WTC11 (cell line): ENCODE results near the gene HRC. TPM values are rescaled to one million over a fixed set of nuclear protein-coding genes. Genes with fewer than 3 reads are reported as not detected.

Experiments
- ATAC-seq: fragments of 200-7000 bp; cut with Tn5 transposase; 2 replicates; pipeline ENCODE4 v1.10.0; 2021; ENCODE audit warnings: mild to moderate bottlenecking, moderate library complexity
- CTCF ChIA-PET: fragments of 300-600 bp; sonication (Branson Sonifier 250); formaldehyde crosslinking; loops from one replicate; lab custom pipeline; 2021; ENCODE audit warnings: antibody characterized with exemption; lab: Charles Lee
- POLR2A ChIA-PET: fragments of 350-600 bp; sonication (Branson Sonifier 250); formaldehyde crosslinking; loops from one replicate; lab custom pipeline; 2021; ENCODE audit warnings: antibody characterized with exemption; lab: Charles Lee
- DNase-seq: peaks from one replicate; pipeline ENCODE4 v3.0.0; 2021; ENCODE audit warnings: low spot score
- H3K27ac Mint-ChIP-seq: 2 replicates; pipeline ENCODE4 v1.8.0; 2021; ENCODE audit warnings: mixed read lengths
- H3K27me3 Mint-ChIP-seq: 2 replicates; pipeline ENCODE4 v1.8.0; 2021; ENCODE audit warnings: low read depth, mild to moderate bottlenecking, moderate library complexity, mixed read lengths
- H3K36me3 Mint-ChIP-seq: 2 replicates; pipeline ENCODE4 v1.8.0; 2021; ENCODE audit warnings: mixed read lengths
- H3K4me1 Mint-ChIP-seq: 2 replicates; pipeline ENCODE4 v1.8.0; 2022; ENCODE audit warnings: mixed read lengths
- H3K4me3 Mint-ChIP-seq: 2 replicates; pipeline ENCODE4 v1.8.0; 2021; ENCODE audit warnings: mild to moderate bottlenecking, moderate library complexity, mixed read lengths
- H3K9me3 Mint-ChIP-seq: 2 replicates; pipeline ENCODE4 v1.8.0; 2021; ENCODE audit warnings: mixed read lengths
- CREM ChIP-seq: sonication (generic); formaldehyde crosslinking; IDR thresholded peaks from 2 replicates; pipeline ENCODE4 v1.8.1; 2022; ENCODE audit warnings: mild to moderate bottlenecking, missing genetic modification reagents, moderate library complexity
- ELF4 ChIP-seq: sonication (generic); formaldehyde crosslinking; IDR thresholded peaks from 2 replicates; pipeline ENCODE4 v1.8.1; 2022; ENCODE audit warnings: low read depth, mild to moderate bottlenecking, moderate library complexity, missing genetic modification reagents
- FOXP1 ChIP-seq: sonication (generic); formaldehyde crosslinking; IDR thresholded peaks from 2 replicates; pipeline ENCODE4 v1.8.0; 2022; ENCODE audit warnings: missing genetic modification reagents, mild to moderate bottlenecking, moderate library complexity, borderline replicate concordance
- GTF2I ChIP-seq: fragments of 250-450 bp; sonication (Bioruptor Pico); conservative IDR thresholded peaks from 2 replicates; pipeline ENCODE4 v1.4.0; 2021; ENCODE audit warnings: mild to moderate bottlenecking
- HMGA2 ChIP-seq: fragments of 250-450 bp; sonication (Bioruptor Pico); IDR thresholded peaks from 2 replicates; pipeline ENCODE4 v1.4.0; 2021; ENCODE audit warnings: mild to moderate bottlenecking, moderate library complexity
- JAZF1 ChIP-seq: fragments of 250-450 bp; sonication (Bioruptor Pico); IDR thresholded peaks from 2 replicates; pipeline ENCODE4 v1.9.0; 2021; ENCODE audit warnings: moderate library complexity, mild to moderate bottlenecking, inconsistent platforms
- KAT7 ChIP-seq: sonication (generic); formaldehyde crosslinking; IDR thresholded peaks from 2 replicates; pipeline ENCODE4 v1.8.1; 2023; ENCODE audit warnings: missing genetic modification reagents, mild to moderate bottlenecking, borderline replicate concordance
- MLX ChIP-seq: sonication (generic); formaldehyde crosslinking; IDR thresholded peaks from 2 replicates; pipeline ENCODE4 v1.8.1; 2023; ENCODE audit warnings: mild to moderate bottlenecking, missing genetic modification reagents, moderate library complexity
- MYBL2 ChIP-seq: sonication (generic); formaldehyde crosslinking; IDR thresholded peaks from 2 replicates; pipeline ENCODE4 v1.8.1; 2023; ENCODE audit warnings: mild to moderate bottlenecking, moderate library complexity, missing genetic modification reagents
- OVOL2 ChIP-seq: fragments of 250-450 bp; sonication (Bioruptor Pico); IDR thresholded peaks from 2 replicates; pipeline ENCODE4 v1.9.0; 2021; ENCODE audit warnings: mild to moderate bottlenecking, borderline replicate concordance
- SMAD3 ChIP-seq: sonication (generic); formaldehyde crosslinking; IDR thresholded peaks from 2 replicates; pipeline ENCODE4 v1.8.0; 2022; ENCODE audit warnings: missing genetic modification reagents, mild to moderate bottlenecking, borderline replicate concordance
- TEAD4 ChIP-seq: sonication (generic); formaldehyde crosslinking; IDR thresholded peaks from 2 replicates; pipeline ENCODE4 v1.8.0; 2022; ENCODE audit warnings: mild to moderate bottlenecking, missing genetic modification reagents
- ZNF138 ChIP-seq: sonication (generic); formaldehyde crosslinking; conservative IDR thresholded peaks from 2 replicates; pipeline ENCODE4 v1.8.1; 2022; ENCODE audit warnings: mild to moderate bottlenecking, moderate library complexity, missing genetic modification reagents
- ZNF232 ChIP-seq: sonication (generic); formaldehyde crosslinking; IDR thresholded peaks from 2 replicates; pipeline ENCODE4 v1.8.0; 2022; ENCODE audit warnings: mild to moderate bottlenecking, missing genetic modification reagents
- ZNF671 ChIP-seq: fragments of 250-450 bp; sonication (Bioruptor Pico); IDR thresholded peaks from 2 replicates; pipeline ENCODE4 v1.8.0; 2021; ENCODE audit warnings: mild to moderate bottlenecking
- total RNA-seq: library from RNA; stranded (reverse); gene quantifications from 3 replicates; pipeline ENCODE4 v1.2.3, GENCODE V29; 2021
- TF ChIP-seq, protein P1 (sequence below): sonication (generic); formaldehyde crosslinking; IDR thresholded peaks from 2 replicates; pipeline ENCODE4 v1.8.1; 2022; ENCODE audit warnings: mild to moderate bottlenecking, missing genetic modification reagents, moderate library complexity, borderline replicate concordance
- TF ChIP-seq, protein P2 (sequence below): sonication (generic); formaldehyde crosslinking; IDR thresholded peaks from 2 replicates; pipeline ENCODE4 v1.8.0; 2022; ENCODE audit warnings: mild to moderate bottlenecking, missing genetic modification reagents
- TF ChIP-seq, protein P3 (sequence below): sonication (generic); formaldehyde crosslinking; IDR thresholded peaks from 2 replicates; pipeline ENCODE4 v1.8.1; 2023; ENCODE audit warnings: mild to moderate bottlenecking, missing genetic modification reagents, borderline replicate concordance

The HRC gene
- total RNA-seq, 1 experiment from 2014 or later = 1.9 TPM

DNA sequence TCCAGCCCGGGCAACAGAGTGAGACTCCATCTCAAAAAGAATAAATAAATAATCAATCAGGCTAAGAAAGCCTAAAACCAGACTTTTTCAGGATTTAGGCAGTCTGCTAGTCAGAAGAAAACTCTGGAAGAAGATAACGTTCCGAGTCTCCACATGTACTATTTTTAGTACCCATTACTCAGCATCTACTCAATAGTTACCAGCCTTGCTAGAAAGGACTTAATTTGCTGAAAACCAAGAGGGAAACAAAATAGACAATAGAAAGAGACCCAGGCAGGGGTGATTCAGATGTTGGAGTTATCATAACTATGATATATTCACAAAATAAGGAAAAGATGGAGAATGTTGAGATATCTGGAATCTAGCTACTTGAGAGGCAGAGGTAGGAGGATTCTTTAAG, 44.6 kb downstream of the HRC start:
- Mint-ChIP-seq H3K36me3 (peaks cover 29% of the 10 kb centered on the region), H3K27me3 (peaks cover 9% of the 10 kb centered on the region), H3K4me3 (no peak overlapping the region), H3K27ac (no peak overlapping the region), H3K9me3 (no peaks in the 10 kb centered on the region), H3K4me1 (peaks cover 22% of the 10 kb centered on the region)
- POLR2A ChIA-PET = no interaction called here
- CTCF ChIA-PET = interaction anchor here (0.9 to 4.9 kb wide), 4 partner anchors 13 to 155 kb away, joined by 3 to 24 read pairs (median 5); no protein-coding TSS in a partner anchor
- ATAC-seq (no peak), DNase-seq (no peak)
- TF ChIP-seq HMGA2 (CRISPR knock-in tag) (no peak), KAT7 (no peak), ZNF671 (no peak), JAZF1 (CRISPR knock-in tag) (no peak), FOXP1 (CRISPR knock-in tag) (no peak), ZNF138 (CRISPR knock-in tag) (no peak), GTF2I (CRISPR knock-in tag) (no peak), SMAD3 (CRISPR knock-in tag) (no peak)
- TF ChIP-seq, protein P1, sequence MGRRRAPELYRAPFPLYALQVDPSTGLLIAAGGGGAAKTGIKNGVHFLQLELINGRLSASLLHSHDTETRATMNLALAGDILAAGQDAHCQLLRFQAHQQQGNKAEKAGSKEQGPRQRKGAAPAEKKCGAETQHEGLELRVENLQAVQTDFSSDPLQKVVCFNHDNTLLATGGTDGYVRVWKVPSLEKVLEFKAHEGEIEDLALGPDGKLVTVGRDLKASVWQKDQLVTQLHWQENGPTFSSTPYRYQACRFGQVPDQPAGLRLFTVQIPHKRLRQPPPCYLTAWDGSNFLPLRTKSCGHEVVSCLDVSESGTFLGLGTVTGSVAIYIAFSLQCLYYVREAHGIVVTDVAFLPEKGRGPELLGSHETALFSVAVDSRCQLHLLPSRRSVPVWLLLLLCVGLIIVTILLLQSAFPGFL (CRISPR knock-in tag) = no peak
- TF ChIP-seq, protein P2, sequence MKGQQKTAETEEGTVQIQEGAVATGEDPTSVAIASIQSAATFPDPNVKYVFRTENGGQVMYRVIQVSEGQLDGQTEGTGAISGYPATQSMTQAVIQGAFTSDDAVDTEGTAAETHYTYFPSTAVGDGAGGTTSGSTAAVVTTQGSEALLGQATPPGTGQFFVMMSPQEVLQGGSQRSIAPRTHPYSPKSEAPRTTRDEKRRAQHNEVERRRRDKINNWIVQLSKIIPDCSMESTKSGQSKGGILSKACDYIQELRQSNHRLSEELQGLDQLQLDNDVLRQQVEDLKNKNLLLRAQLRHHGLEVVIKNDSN (CRISPR knock-in tag) = no peak
- TF ChIP-seq, protein P3, sequence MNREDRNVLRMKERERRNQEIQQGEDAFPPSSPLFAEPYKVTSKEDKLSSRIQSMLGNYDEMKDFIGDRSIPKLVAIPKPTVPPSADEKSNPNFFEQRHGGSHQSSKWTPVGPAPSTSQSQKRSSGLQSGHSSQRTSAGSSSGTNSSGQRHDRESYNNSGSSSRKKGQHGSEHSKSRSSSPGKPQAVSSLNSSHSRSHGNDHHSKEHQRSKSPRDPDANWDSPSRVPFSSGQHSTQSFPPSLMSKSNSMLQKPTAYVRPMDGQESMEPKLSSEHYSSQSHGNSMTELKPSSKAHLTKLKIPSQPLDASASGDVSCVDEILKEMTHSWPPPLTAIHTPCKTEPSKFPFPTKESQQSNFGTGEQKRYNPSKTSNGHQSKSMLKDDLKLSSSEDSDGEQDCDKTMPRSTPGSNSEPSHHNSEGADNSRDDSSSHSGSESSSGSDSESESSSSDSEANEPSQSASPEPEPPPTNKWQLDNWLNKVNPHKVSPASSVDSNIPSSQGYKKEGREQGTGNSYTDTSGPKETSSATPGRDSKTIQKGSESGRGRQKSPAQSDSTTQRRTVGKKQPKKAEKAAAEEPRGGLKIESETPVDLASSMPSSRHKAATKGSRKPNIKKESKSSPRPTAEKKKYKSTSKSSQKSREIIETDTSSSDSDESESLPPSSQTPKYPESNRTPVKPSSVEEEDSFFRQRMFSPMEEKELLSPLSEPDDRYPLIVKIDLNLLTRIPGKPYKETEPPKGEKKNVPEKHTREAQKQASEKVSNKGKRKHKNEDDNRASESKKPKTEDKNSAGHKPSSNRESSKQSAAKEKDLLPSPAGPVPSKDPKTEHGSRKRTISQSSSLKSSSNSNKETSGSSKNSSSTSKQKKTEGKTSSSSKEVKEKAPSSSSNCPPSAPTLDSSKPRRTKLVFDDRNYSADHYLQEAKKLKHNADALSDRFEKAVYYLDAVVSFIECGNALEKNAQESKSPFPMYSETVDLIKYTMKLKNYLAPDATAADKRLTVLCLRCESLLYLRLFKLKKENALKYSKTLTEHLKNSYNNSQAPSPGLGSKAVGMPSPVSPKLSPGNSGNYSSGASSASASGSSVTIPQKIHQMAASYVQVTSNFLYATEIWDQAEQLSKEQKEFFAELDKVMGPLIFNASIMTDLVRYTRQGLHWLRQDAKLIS (CRISPR knock-in tag) = no peak

DNA sequence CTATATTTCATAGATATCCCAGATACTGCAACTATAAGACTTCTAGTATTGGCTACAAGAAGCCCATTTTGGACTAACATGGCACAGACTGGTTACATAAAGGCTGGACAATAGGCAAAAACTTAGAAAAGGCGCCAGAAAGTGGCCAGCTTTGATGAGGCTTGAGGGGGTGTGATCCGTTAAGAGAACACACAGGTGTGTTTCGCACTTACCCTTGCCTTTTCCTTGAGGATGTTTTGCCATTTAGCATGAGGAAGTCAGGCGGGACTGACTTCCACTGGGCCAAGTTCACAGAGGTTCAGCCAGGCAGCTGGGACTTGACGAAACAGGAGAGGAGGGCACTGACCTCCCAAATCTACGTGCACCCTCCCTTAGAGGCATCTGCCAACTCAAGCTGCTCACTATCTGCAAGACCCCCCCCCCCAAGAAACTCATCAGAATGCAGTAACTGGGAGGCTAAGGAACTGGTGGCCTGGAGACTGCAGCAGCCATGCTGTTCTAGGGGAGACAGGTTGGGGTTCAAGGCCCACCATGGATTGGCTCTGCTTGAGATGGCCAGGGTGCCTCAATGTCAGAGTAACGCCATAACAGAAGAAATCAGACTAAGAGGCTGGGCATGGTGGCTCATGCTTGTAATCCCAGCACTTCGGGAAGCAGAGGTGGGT, 45.5 kb downstream of the HRC start:
- DNase-seq (no peak), ATAC-seq (no peak)
- Mint-ChIP-seq H3K9me3 (no peaks in the 10 kb centered on the region), H3K27me3 (0 out of 2 replicates have a peak, but pooled peaks cover under 1% of the 10 kb centered on the region), H3K4me3 (no peak overlapping the region), H3K36me3 (peaks cover 36% of the 10 kb centered on the region), H3K27ac (no peak overlapping the region), H3K4me1 (peaks cover 18% of the 10 kb centered on the region)
- TF ChIP-seq, protein P1 (CRISPR knock-in tag) = no peak
- TF ChIP-seq GTF2I (CRISPR knock-in tag) (no peak), ELF4 (no peak), OVOL2 (CRISPR knock-in tag) (no peak), ZNF232 (no peak), MYBL2 (no peak)
- POLR2A ChIA-PET = no interaction called here
- CTCF ChIA-PET = interaction anchor here (4.9 kb wide), 1 partner anchor 12 kb away, joined by 24 read pairs; no protein-coding TSS in a partner anchor

GRCh38 chr19:49109051-49109450, 46.1 kb downstream of the HRC start:
- CTCF ChIA-PET = interaction anchor here (4.9 kb wide), 1 partner anchor 11 kb away, joined by 24 read pairs; no protein-coding TSS in a partner anchor
- Mint-ChIP-seq H3K27me3 (no peaks in the 10 kb centered on the region), H3K4me3 (no peak overlapping the region), H3K4me1 (peaks cover 18% of the 10 kb centered on the region), H3K27ac (peak overlapping the region; percentile 19; the same call in 1 of the 2 replicates), H3K36me3 (peaks cover 37% of the 10 kb centered on the region), H3K9me3 (no peaks in the 10 kb centered on the region)
- DNase-seq (no peak), ATAC-seq (no peak)
- POLR2A ChIA-PET = no interaction called here
- TF ChIP-seq MLX (CRISPR knock-in tag) (no peak), CREM (CRISPR knock-in tag) (no peak), TEAD4 (CRISPR knock-in tag) (no peak)
